Endometrium (tissue), 2 donors: ENCODE results near the gene ME3.
"Not testable (repeated sequence)": the region's sequence is repeated elsewhere in the genome, so short reads cannot be mapped to it uniquely, and the experiment has no call there.

Experiments used
- FAIRE-seq: peaks from 2 replicates; lab custom pipeline; 2012; peaks lifted over from hg19 to GRCh38; lab: Jason Lieb, UNC
- donor health status: control.
- donor health status: control.

The ME3 gene

GRCh38 chr11:86459682-86460460, 212.5 kb downstream of the ME3 start:
- FAIRE-seq, result no peak

- no peak for FAIRE-seq
These were observed 213.4 kb downstream of the ME3 start for GRCh38 chr11:86459002-86459385.

GRCh38 chr11:86458294-86459001, 214.0 kb downstream of the ME3 start:
- no peak for FAIRE-seq

GRCh38 chr11:86456075-86456939, 216.1 kb downstream of the ME3 start:
- FAIRE-seq, result no peak

GRCh38 chr11:86453290-86454030, 219.0 kb downstream of the ME3 start:
- FAIRE-seq, result no peak

GRCh38 chr11:86449993-86450629, 222.3 kb downstream of the ME3 start:
- FAIRE-seq, result no peak

GRCh38 chr11:86447763-86448480, 224.5 kb downstream of the ME3 start:
- FAIRE-seq, result no peak

- FAIRE-seq, result no peak
These were observed 225.5 kb downstream of the ME3 start for GRCh38 chr11:86446924-86447285.

- FAIRE-seq, result no peak
These were observed 226.1 kb downstream of the ME3 start for GRCh38 chr11:86446163-86446923.

GRCh38 chr11:86444981-86445380, 227.4 kb downstream of the ME3 start:
- FAIRE-seq, result no peak

- FAIRE-seq, result no peak
These were observed 229.0 kb downstream of the ME3 start for GRCh38 chr11:86443415-86443814.

- no peak for FAIRE-seq
These were observed 229.6 kb downstream of the ME3 start for GRCh38 chr11:86442827-86443226.

- FAIRE-seq, result no peak
These were observed 230.0 kb downstream of the ME3 start for GRCh38 chr11:86442420-86442819.

- FAIRE-seq, result no peak
These were observed 231.6 kb downstream of the ME3 start for GRCh38 chr11:86440843-86441242.

GRCh38 chr11:86440305-86440716, 232.1 kb downstream of the ME3 start:
- no peak for FAIRE-seq

- FAIRE-seq, result no peak
These were observed 233.7 kb downstream of the ME3 start for GRCh38 chr11:86438685-86439084.

- FAIRE-seq, result no peak
These were observed 236.7 kb downstream of the ME3 start for GRCh38 chr11:86435711-86436110.

- FAIRE-seq, result not testable (repeated sequence)
These were observed 238.9 kb downstream of the ME3 start for GRCh38 chr11:86433361-86434095.

- FAIRE-seq, result no peak
These were observed 241.2 kb downstream of the ME3 start for GRCh38 chr11:86431258-86431657.
